Neural progenitor cell (in vitro differentiated cells): Measurements from ENCODE around the gene ADAT1.

Source experiments
- CTCF ChIP-seq: fragments of 200-600 bp; sonication (generic); IDR thresholded peaks from 2 replicates; pipeline ENCODE4 v1.5.1; 2017; ENCODE audit warnings: antibody characterized with exemption, mild to moderate bottlenecking
- EZH2 ChIP-seq: fragments of 200-600 bp; sonication (generic); IDR thresholded peaks from 2 replicates; pipeline ENCODE4 v1.6.1; 2017; ENCODE audit warnings: antibody characterized with exemption, mild to moderate bottlenecking, moderate library complexity

- TF ChIP-seq CTCF (no peak), EZH2 (no peak)
Observed at GRCh38 chr16:75589306-75589705, 33.8 kb downstream of the ADAT1 start.
